ENCODE measurements around the gene PTPN11. TPM values are rescaled to one million over a fixed set of nuclear protein-coding genes. Genes with fewer than 3 reads are reported as not detected.

The PTPN11 gene
- total and polyA plus RNA-seq, 2 of the 13 experiments (the other 11 are each of a cell fraction or from before 2014, with no cell fraction given) = 30.0 to 63.5 TPM

DNA sequence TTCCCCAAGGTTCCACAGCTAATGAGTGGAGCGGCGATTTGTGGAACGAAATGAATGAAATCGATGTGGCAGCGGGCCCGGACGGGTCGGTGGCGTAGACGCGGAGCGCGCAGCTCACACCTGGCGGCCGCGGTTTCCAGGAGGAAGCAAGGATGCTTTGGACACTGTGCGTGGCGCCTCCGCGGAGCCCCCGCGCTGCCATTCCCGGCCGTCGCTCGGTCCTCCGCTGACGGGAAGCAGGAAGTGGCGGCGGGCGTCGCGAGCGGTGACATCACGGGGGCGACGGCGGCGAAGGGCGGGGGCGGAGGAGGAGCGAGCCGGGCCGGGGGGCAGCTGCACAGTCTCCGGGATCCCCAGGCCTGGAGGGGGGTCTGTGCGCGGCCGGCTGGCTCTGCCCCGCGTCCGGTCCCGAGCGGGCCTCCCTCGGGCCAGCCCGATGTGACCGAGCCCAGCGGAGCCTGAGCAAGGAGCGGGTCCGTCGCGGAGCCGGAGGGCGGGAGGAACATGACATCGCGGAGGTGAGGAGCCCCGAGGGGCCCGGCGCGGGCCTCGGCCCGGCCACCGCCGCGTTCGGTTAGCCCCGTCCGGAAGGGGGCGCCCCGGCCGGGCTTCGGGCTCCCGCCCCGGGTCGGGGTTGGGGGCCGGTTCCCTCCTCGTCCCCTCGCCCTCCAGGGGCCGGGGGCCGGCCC, at the start of gene PTPN11 (continued):
- TF ChIP-seq SNAPC4 (CRISPR knock-in tag; IDR thresholded peaks at IDR 0.05) = no peak

- H3K4me2 ChIP-seq (ENCODE audit: low read depth, low read length) = no peak overlapping the region
- no peaks in the 10 kb centered on the region for H3K27me3 ChIP-seq (ENCODE audit: control insufficient read depth in 1 of 2, insufficient read depth in 2 of 2, low read length in 2 of 2)
- H3K79me2 ChIP-seq (ENCODE audit: insufficient read depth, low read length) = peaks cover 29% of the 10 kb centered on the region
- peaks cover 9% of the 10 kb centered on the region; the same call in 1 of the 2 replicates for H4K20me1 ChIP-seq (ENCODE audit: insufficient read depth, low read length)
- no peak overlapping the region for H3K9ac ChIP-seq (ENCODE audit: insufficient read depth, low read depth, low read length)
- POLR2A ChIA-PET = interaction anchor here (1.2 kb wide), 1 partner anchor 17 kb away, joined by 3 read pairs; no protein-coding TSS in a partner anchor
- in situ Hi-C loops (cut with HindIII; ENCODE audit: extremely low pct_ligation_motif_present, low pct_unique_long_range_greater_than_20kb) = no loop called here
- H3K4me3 ChIP-seq (replicated peaks in 1 of 3; ENCODE audit: insufficient read depth in 1 of 3, low read depth in 2 of 3, low read length in 3 of 3) = no peak overlapping the region
- no TSS peak for BruUV-seq (replicated peaks)
- no peak for TF ChIP-seq NRL (CRISPR knock-in tag; IDR thresholded peaks at IDR 0.05; ENCODE audit: borderline replicate concordance)
- no peak for TF ChIP-seq KLF12 (CRISPR knock-in tag; IDR thresholded peaks at IDR 0.05; ENCODE audit: borderline replicate concordance)
- TF ChIP-seq ZNF12 (CRISPR knock-in tag; IDR thresholded peaks at IDR 0.05) = no peak
- TF ChIP-seq TMF1 (CRISPR knock-in tag; IDR thresholded peaks at IDR 0.05; ENCODE audit: low read depth) = no peak
- TF ChIP-seq, protein P1, sequence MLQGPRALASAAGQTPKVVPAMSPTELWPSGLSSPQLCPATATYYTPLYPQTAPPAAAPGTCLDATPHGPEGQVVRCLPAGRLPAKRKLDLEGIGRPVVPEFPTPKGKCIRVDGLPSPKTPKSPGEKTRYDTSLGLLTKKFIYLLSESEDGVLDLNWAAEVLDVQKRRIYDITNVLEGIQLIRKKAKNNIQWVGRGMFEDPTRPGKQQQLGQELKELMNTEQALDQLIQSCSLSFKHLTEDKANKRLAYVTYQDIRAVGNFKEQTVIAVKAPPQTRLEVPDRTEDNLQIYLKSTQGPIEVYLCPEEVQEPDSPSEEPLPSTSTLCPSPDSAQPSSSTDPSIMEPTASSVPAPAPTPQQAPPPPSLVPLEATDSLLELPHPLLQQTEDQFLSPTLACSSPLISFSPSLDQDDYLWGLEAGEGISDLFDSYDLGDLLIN (CRISPR knock-in tag; IDR thresholded peaks at IDR 0.05; ENCODE audit: borderline replicate concordance) = no peak
- TF ChIP-seq ZMYM3 (CRISPR knock-in tag; IDR thresholded peaks at IDR 0.05) = no peak
- no peak for TF ChIP-seq TAF1 (CRISPR knock-in tag; IDR thresholded peaks at IDR 0.05)
- no peak for TF ChIP-seq ZNF879 (CRISPR knock-in tag; IDR thresholded peaks at IDR 0.05)
- H3K36me3 ChIP-seq (replicated peaks in 1 of 2; ENCODE audit: control insufficient read depth in 1 of 2, insufficient read depth in 2 of 2, low read length in 2 of 2) = no peaks in the 10 kb centered on the region
- FAIRE-seq (no peak), ATAC-seq (no peak), DNase-seq (ENCODE audit: low spot score) (no peak)
- intact Hi-C loops (cut with micrococcal nuclease; ENCODE audit: unreplicated experiment) = no loop called here
- H3K4me1 ChIP-seq (ENCODE audit: insufficient read depth, low read length) = peaks cover 37% of the 10 kb centered on the region
- 60% methylated on average over 1 of the region's 1 CpG for WGBS (ENCODE audit: low lambda C conversion rate)
- no peak overlapping the region for H3K27ac ChIP-seq (ENCODE audit: extremely low read length, insufficient read depth, low read length)
- H3K9me3 ChIP-seq (ENCODE audit: low read length) = no peaks in the 10 kb centered on the region
- no peak overlapping the region for H2AFZ ChIP-seq (ENCODE audit: low read length)
- CTCF ChIA-PET (ENCODE audit: low intra/inter-chr PET ratio, low total read pairs) = no interaction called here
Observed at GRCh38 chr12:112370199-112370598, 48.5 kb upstream of the PTPN11 start.
